Lung (tissue), 16 donors: ENCODE measurements around the gene CNTNAP1. TPM values are rescaled to one million over a fixed set of nuclear protein-coding genes. Genes with fewer than 3 reads are reported as not detected.

Experiments used
- ATAC-seq: fragments of 200-7000 bp; cut with Tn5 transposase; one replicate; pipeline ENCODE4 v1.9.1; 2020; ENCODE audit warnings: moderate number of reproducible peaks; ENCODE audit not compliant: insufficient read depth, low FRiP score
- DNase-seq, 3 donors: peaks; one replicate each; pipeline ENCODE4 v3.0.0-alpha.2; 2013 to 2017
- H3K27ac ChIP-seq, 2 donors: one replicate each; pipeline ENCODE4 v1.5.1; 2013; ENCODE audit warnings: mild to moderate bottlenecking in 2 of 2, moderate library complexity in 2 of 2, control low read depth in 1 of 2, inconsistent platforms in 1 of 2, low read depth in 1 of 2, low read length in 1 of 2
- H3K27me3 ChIP-seq, 3 donors: one replicate each; pipeline ENCODE4 v1.5.1; 2013; ENCODE audit warnings: low read length in 2 of 3; ENCODE audit not compliant: control insufficient read depth in 3 of 3, insufficient read depth in 3 of 3
- H3K36me3 ChIP-seq, 4 donors: one replicate each; pipeline ENCODE4 v1.5.1; 2013; ENCODE audit warnings: low read length in 4 of 4, mild to moderate bottlenecking in 1 of 4, moderate library complexity in 1 of 4; ENCODE audit not compliant: control insufficient read depth in 4 of 4, insufficient read depth in 4 of 4
- H3K4me1 ChIP-seq, 5 donors: one replicate each; pipeline ENCODE4 v1.5.1; 2013; ENCODE audit warnings: low read length in 5 of 5, mild to moderate bottlenecking in 2 of 5, moderate library complexity in 1 of 5; ENCODE audit not compliant: control insufficient read depth in 5 of 5, insufficient read depth in 5 of 5
- H3K4me3 ChIP-seq: one replicate; pipeline ENCODE4 v1.5.1; 2013; ENCODE audit warnings: mild to moderate bottlenecking, control low read depth, moderate library complexity
- H3K9ac ChIP-seq, 2 donors: one replicate each; pipeline ENCODE4 v1.5.1; 2013; ENCODE audit warnings: low read length in 2 of 2, control low read depth in 1 of 2; ENCODE audit not compliant: insufficient read depth in 1 of 2
- H3K9me3 ChIP-seq, 4 donors: one replicate each; pipeline ENCODE4 v1.5.1; 2013; ENCODE audit warnings: low read length in 3 of 4, mild to moderate bottlenecking in 1 of 4, moderate library complexity in 1 of 4; ENCODE audit not compliant: control insufficient read depth in 4 of 4, insufficient read depth in 3 of 4
- CTCF ChIP-seq: IDR thresholded peaks from 2 replicates; pipeline ENCODE4 v1.5.1; 2012; ENCODE audit warnings: mild to moderate bottlenecking; ENCODE audit errors: control extremely low read depth, extremely low read depth
- WGBS, 2 donors: extraction: QIAGEN DNeasy Blood & Tissue Kit; methylation state at CpG; one replicate each; pipeline ENCODE4 v1.1.7; 2013; 5-methylcytosine and 5-hydroxymethylcytosine counted together
- long read RNA-seq, 5 donors: transcript quantifications; one replicate each; lab custom pipeline, GENCODE V29; 2026
- polyA plus RNA-seq, 2 donors: library from polyadenylated mRNA; stranded (reverse); fragments of 200-250 nt; gene quantifications; one replicate each; pipeline ENCODE4 v1.2.1, GENCODE V29; 2013
- total RNA-seq, 2 donors: library from RNA; depleted of rRNA in 1 of 2; stranded (reverse); fragments of >200 nt in 1 of 2; gene quantifications; one replicate each; pipeline ENCODE4 v1.2.1, GENCODE V29; 2014 to 2021
- donor health status: control.
- donor health status: control.
- donor health status: Bipolar disorder and iron deficiency.
- donor health status: healthy.
- donor health status: DM: yes; HTN: yes; CAD: no.

Gene CNTNAP1
- total RNA-seq (10 to 100 TPM in 1 of 2 donors, 1 to 10 TPM in 1; 9.9 to 12.5 TPM), polyA plus RNA-seq (1 to 10 TPM; 2.9 to 5.4 TPM)
- long read RNA-seq, donor 1 = 0 reads
- long read RNA-seq, donor 2 = 0 reads
- long read RNA-seq, donor 3 = 0 reads
- long read RNA-seq, donor 4 = 0 reads
- long read RNA-seq, donor 5, partial matches to known transcripts = 0 of 1 reads
- long read RNA-seq, donor 5, other reads (novel, unspliced or antisense) = 0 of 1 reads

DNA sequence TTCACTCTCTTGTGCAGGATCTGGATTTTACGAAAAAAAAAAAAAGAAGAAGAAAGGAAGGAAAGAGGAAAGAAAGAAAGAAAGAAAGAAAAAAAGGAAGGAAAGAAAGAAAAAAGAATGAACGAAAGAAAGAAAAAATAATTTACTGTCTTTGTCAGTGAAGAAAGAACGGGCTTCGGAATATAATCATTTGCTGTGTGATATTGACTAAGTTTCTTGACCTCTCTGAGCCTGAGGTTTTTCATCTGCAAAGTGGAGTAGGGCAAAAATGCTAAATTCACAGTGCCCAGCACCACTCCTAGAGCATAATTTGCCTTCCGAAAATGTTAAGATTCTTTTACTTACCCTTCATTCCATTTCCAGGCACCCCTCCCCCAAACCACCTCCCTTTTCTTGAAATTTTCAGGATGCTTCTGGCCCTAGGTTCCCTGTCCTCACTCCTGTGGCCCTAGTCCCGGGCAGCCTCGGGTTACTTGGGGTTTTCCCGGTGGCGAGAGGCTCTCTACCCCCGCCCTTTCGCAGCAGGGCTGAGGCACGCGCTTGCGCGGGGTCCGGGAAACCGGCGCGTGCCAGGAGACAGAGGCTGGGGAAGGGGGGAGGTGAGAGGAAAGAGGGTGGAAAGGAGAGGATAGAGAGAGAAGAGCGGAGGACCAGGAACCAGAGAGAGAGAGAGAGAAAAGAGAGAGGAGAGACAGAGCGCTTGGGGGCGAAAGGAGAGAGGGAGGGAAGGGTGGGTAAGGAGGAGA lies at the start of gene CNTNAP1:
Gene CNTNAP1 (plus strand): TSS at position 556 of the 746 bp plus-strand sequence. CDS start 299 bp downstream, outside the sequence.
- no peaks in the 10 kb centered on the region for H3K9me3 ChIP-seq
- DNase-seq = peak; percentile 80 to 83 (median 80)
- no peaks in the 10 kb centered on the region for H3K36me3 ChIP-seq
- no peak for ATAC-seq
- H3K27ac ChIP-seq = no peak within 1 kb of the TSS
- peaks cover 0 to 52% (median 31%) of the 10 kb centered on the region in 3 donors for H3K27me3 ChIP-seq
- no peak for TF ChIP-seq CTCF
- H3K4me1 ChIP-seq = peaks cover 6 to 59% (median 19%) of the 10 kb centered on the region in 5 donors
- H3K9ac ChIP-seq = peak within 1 kb of the TSS in 1 of 2 donors; percentile 38
- 8 to 10% methylated on average over 21 to 22 of the region's 22 CpGs for WGBS, 2 donors
- H3K4me3 ChIP-seq = peak within 1 kb of the TSS; percentile 33

DNA sequence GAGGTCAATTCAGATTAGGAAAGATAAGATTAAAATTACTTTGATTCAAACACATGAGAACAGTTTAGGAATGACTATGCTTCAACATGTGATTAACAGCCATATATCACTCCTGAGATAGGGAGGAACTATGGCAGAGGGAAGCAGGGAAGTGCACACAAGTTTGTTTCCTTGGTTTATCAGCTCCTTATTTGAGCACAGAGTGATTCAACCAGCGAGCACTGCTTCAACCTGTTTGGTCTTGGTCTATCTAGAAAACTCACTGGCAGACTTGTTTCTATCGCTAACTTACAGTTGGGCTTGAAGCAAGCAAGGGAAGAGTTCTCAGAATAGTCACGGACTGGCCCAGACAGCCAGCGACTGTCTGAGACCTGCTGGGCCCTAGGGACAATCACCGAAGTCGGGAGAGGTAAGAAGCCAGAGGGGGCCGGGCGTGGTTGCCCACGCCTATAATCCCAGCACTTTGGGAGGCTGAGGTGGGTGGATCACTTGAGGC lies 49.3 kb upstream of the CNTNAP1 start:
- H3K4me1 ChIP-seq = no peaks in the 10 kb centered on the region
- no peaks in the 10 kb centered on the region for H3K27me3 ChIP-seq
- no peak for DNase-seq
- no peak for ATAC-seq
- H3K27ac ChIP-seq = no peak overlapping the region
- H3K9ac ChIP-seq = no peak overlapping the region
- WGBS, 2 donors = 80 to 92% methylated on average over 9 of the region's 9 CpGs
- H3K4me3 ChIP-seq = no peak overlapping the region
- no peaks in the 10 kb centered on the region for H3K9me3 ChIP-seq
- TF ChIP-seq CTCF = no peak
- no peaks in the 10 kb centered on the region for H3K36me3 ChIP-seq

GRCh38 chr17:42639525-42640113 lies 42.7 kb upstream of the CNTNAP1 start:
- DNase-seq = no peak
- Histone ChIP-seq H3K36me3 (no peaks in the 10 kb centered on the region), H3K4me3 (no peak overlapping the region), H3K4me1 (peaks cover 0 to 1% (median 0%) of the 10 kb centered on the region in 5 donors), H3K9me3 (no peaks in the 10 kb centered on the region), H3K9ac (no peak overlapping the region), H3K27ac (no peak overlapping the region), H3K27me3 (no peaks in the 10 kb centered on the region)
- no peak for ATAC-seq
- TF ChIP-seq CTCF = no peak
- 80 to 81% methylated on average over 6 of the region's 7 CpGs for WGBS, 2 donors
